GM13976 (cell line): ENCODE measurements around the gene ICOSLG.
"Not testable (repeated sequence)": the region's sequence is repeated elsewhere in the genome, so short reads cannot be mapped to it uniquely, and the experiment has no call there.

Experiments used
- DNase-seq: peaks from one replicate; pipeline ENCODE4 v3.0.0; 2012; ENCODE audit warnings: low spot score
- CTCF ChIP-seq: IDR thresholded peaks from 2 replicates; pipeline ENCODE4 v1.5.1; 2012; ENCODE audit warnings: borderline replicate concordance, mild to moderate bottlenecking; ENCODE audit not compliant: insufficient read depth; ENCODE audit errors: extremely low read depth, missing control alignments, control extremely low read depth
- in situ Hi-C: fragments of 300-500 bp; cut with MboI; formaldehyde crosslinking; loops from one replicate; pipeline ENCODE4 v1.12.0; 2022; ENCODE audit warnings: low sequenced_read_pairs, mixed read lengths, inconsistent platforms; ENCODE audit not compliant: unreplicated experiment

The ICOSLG gene

GRCh38 chr21:44260066-44260465 is 19.3 kb upstream of the ICOSLG start:
- no peak for DNase-seq
- no peak for TF ChIP-seq CTCF
- in situ Hi-C loops = no loop called here

GRCh38 chr21:44259082-44259705 is 18.5 kb upstream of the ICOSLG start:
- in situ Hi-C loops = no loop called here
- TF ChIP-seq CTCF = no peak
- no peak for DNase-seq

GRCh38 chr21:44258056-44258725 is 17.4 kb upstream of the ICOSLG start:
- DNase-seq = no peak
- TF ChIP-seq CTCF = no peak
- in situ Hi-C loops = no loop called here

DNA sequence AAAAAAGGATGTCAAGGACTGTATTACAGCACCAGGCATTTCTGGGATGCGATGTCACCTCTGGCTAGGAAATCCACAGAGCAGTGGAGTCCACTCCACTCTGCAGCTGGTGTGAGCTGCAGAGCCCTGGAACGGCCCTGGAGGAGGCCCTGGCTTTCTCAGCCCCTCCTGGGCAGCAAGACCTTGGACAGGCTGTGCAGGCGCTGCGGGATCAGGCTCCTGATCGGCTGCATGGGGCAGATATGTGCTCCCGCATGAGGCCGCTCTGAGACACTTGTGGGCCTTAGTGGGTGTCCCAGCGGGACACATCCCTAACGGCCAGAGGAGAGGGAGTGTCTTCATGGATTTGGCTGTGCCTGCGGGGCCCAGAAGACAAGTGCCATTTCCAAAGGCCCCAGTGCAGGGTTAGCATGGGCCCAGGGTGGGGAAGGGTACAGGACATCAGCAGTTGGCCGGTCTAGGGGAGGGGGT is 14.8 kb upstream of the ICOSLG start:
- no peak for TF ChIP-seq CTCF
- no peak for DNase-seq
- in situ Hi-C loops = no loop called here

GRCh38 chr21:44253832-44254710 is 13.3 kb upstream of the ICOSLG start:
- no peak for DNase-seq
- no peak for TF ChIP-seq CTCF
- in situ Hi-C loops = no loop called here

- DNase-seq, in situ Hi-C loops: not testable (repeated sequence)
Observed at GRCh38 chr21:44249204-44250037, 8.7 kb upstream of the ICOSLG start.

DNA sequence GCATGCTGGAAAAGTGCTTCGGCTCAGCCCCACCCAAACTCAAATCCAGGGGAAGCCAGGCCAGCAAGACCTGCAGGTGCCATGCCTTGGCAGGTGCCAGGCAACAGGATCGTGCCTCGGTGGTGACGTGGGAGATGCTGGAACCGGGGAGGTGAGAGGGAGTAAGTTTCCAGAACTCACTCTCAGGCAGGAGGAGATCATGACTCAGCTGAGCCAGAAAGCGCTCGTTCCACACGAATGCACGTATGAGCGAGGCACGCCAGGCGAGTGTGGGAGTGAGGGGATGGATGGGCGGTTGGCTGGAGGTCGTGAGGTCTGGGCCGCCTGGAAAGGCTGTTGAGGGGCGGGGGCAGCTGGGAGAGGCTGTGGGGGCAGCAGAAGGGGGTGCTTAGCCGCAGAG is 7.2 kb upstream of the ICOSLG start:
- in situ Hi-C loops, DNase-seq: not testable (repeated sequence)

- in situ Hi-C loops = not testable (repeated sequence)
Observed at GRCh38 chr21:44243980-44244379, 3.2 kb upstream of the ICOSLG start.

GRCh38 chr21:44241281-44241680 is 538 bp upstream of the ICOSLG start:
- DNase-seq, in situ Hi-C loops: not testable (repeated sequence)

More at GRCh38 chr21:44243980-44244379, 3.2 kb upstream of the ICOSLG start:
- DNase-seq = not testable (repeated sequence)

- DNase-seq, in situ Hi-C loops: not testable (repeated sequence)
Observed at GRCh38 chr21:44240353-44240752, 390 bp downstream of the ICOSLG start.
